Stimulated activated CD4-positive, alpha-beta T cell treated with anti-CD3 and anti-CD28 coated beads, Interleukin-1b, Interleukin-23, amount 100 ng/mL, for 1 hour (primary cell): ENCODE results near the gene TMEM95.
"Not testable (repeated sequence)": the region's sequence is repeated elsewhere in the genome, so short reads cannot be mapped to it uniquely, and the experiment has no call there.

Experiments
- DNase-seq, 2 donors: peaks; one replicate each; pipeline ENCODE4 v3.0.0-alpha.2; 2020; ENCODE audit warnings: low read depth in 2 of 2

Gene TMEM95

GRCh38 chr17:7346761-7347614 lies 8.0 kb upstream of the TMEM95 start:
- DNase-seq = no peak

GRCh38 chr17:7347630-7348477 lies 7.1 kb upstream of the TMEM95 start:
- DNase-seq = no peak

- DNase-seq = no peak
Measured at GRCh38 chr17:7348478-7349242, 6.3 kb upstream of the TMEM95 start.

GRCh38 chr17:7351665-7352502 lies 3.1 kb upstream of the TMEM95 start, which contains the start of gene KCTD11:
Gene KCTD11 (plus strand): TSS chr17:7352162.
- DNase-seq = peak in 1 of 2 donors; percentile 38

- DNase-seq = no peak
Measured at GRCh38 chr17:7352503-7352889, 2.5 kb upstream of the TMEM95 start.

GRCh38 chr17:7352910-7353635 lies 1.9 kb upstream of the TMEM95 start:
- no peak for DNase-seq

- no peak for DNase-seq
Measured at GRCh38 chr17:7354262-7354843, 603 bp upstream of the TMEM95 start.

- no peak for DNase-seq
Measured at GRCh38 chr17:7355573-7355972, 617 bp downstream of the TMEM95 start.

- peak; percentile 69 to 77 for DNase-seq
Measured at GRCh38 chr17:7356072-7356549, 1.2 kb downstream of the TMEM95 start.

GRCh38 chr17:7356756-7357155 lies 1.8 kb downstream of the TMEM95 start:
- no peak for DNase-seq

- DNase-seq = no peak
Measured at GRCh38 chr17:7357381-7357780, 2.4 kb downstream of the TMEM95 start.

- no peak for DNase-seq
Measured at GRCh38 chr17:7361906-7362305, 7.0 kb downstream of the TMEM95 start.

GRCh38 chr17:7363311-7363710 lies 8.4 kb downstream of the TMEM95 start:
- DNase-seq = no peak

GRCh38 chr17:7365963-7366362 lies 11.0 kb downstream of the TMEM95 start:
- not testable (repeated sequence) for DNase-seq

GRCh38 chr17:7367083-7367482 lies 12.1 kb downstream of the TMEM95 start:
- DNase-seq = no peak

GRCh38 chr17:7367918-7368598 lies 13.1 kb downstream of the TMEM95 start:
- no peak for DNase-seq

- not testable (repeated sequence) for DNase-seq
Measured at GRCh38 chr17:7368599-7368994, 13.6 kb downstream of the TMEM95 start.

- no peak for DNase-seq
Measured at GRCh38 chr17:7369825-7370224, 14.9 kb downstream of the TMEM95 start.

GRCh38 chr17:7370853-7371252 lies 15.9 kb downstream of the TMEM95 start:
- DNase-seq = no peak
